ENCODE data around the gene GET4.

The GET4 gene

DNA sequence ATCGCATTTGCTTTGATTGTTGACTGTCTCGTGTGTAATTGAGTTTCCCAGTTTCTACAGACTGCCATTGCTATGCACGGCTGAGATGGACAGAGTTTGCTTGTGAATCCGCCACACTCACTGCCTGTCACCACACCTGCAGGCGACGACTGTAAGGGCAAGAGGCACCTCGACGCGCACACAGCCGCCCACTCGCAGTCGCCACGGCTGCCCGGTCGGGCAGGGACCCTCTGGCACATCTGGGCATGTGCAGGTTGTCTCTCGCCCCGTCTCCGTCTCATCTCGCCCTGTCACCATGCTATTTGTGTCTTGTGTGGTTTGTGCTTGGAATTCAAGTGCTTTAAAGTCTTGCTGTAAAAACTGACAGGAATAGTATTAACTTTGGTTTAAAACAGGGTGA, 26.6 kb upstream of the GET4 start:
- H3K9ac ChIP-seq (ENCODE audit: low read length), result no peak overlapping the region
- no peak overlapping the region for H3K27ac ChIP-seq (ENCODE audit: low read depth, low read length)
- H3K27me3 ChIP-seq (ENCODE audit: control insufficient read depth, insufficient read depth, low read length), result no peaks in the 10 kb centered on the region
- H3K4me1 ChIP-seq (ENCODE audit: control insufficient read depth, insufficient read depth, low read length), result no peaks in the 10 kb centered on the region
- H3K4me3 ChIP-seq (ENCODE audit: low read length), result no peak overlapping the region
- peaks cover 39% of the 10 kb centered on the region for H3K36me3 ChIP-seq (ENCODE audit: control insufficient read depth, insufficient read depth, low read length)

DNA sequence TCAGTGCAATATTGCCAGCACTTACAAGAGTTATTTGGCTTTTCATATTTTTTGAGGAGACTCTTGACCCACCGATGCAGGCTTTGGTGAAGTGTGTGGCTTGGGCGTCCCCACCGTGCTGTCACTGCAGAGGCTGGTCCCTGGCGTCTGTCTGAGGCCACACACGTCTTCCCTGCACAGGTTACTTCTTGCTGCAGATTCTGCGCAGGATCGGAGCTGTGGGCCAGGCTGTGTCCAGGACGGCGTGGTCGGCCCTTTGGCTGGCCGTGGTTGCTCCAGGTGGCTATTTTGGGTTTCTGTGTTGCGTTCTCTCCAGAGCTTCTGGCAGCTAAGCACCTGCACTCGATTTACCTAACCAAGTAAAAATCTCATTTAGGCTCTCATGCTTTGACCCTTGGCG, 25.1 kb upstream of the GET4 start:
- no peak overlapping the region for H3K4me3 ChIP-seq (ENCODE audit: low read length)
- H3K27ac ChIP-seq (ENCODE audit: low read depth, low read length), result no peak overlapping the region
- no peaks in the 10 kb centered on the region for H3K4me1 ChIP-seq (ENCODE audit: control insufficient read depth, insufficient read depth, low read length)
- no peaks in the 10 kb centered on the region for H3K27me3 ChIP-seq (ENCODE audit: control insufficient read depth, insufficient read depth, low read length)
- H3K9ac ChIP-seq (ENCODE audit: low read length), result no peak overlapping the region
- H3K36me3 ChIP-seq (ENCODE audit: control insufficient read depth, insufficient read depth, low read length), result peaks cover 38% of the 10 kb centered on the region

GRCh38 chr7:853366-854117, 22.8 kb upstream of the GET4 start:
- Histone ChIP-seq H3K27me3 (ENCODE audit: control insufficient read depth, insufficient read depth, low read length) (no peaks in the 10 kb centered on the region), H3K36me3 (ENCODE audit: control insufficient read depth, insufficient read depth, low read length) (peaks cover 54% of the 10 kb centered on the region), H3K4me1 (ENCODE audit: control insufficient read depth, insufficient read depth, low read length) (no peaks in the 10 kb centered on the region), H3K9ac (ENCODE audit: low read length) (no peak overlapping the region), H3K27ac (ENCODE audit: low read depth, low read length) (no peak overlapping the region), H3K4me3 (ENCODE audit: low read length) (no peak overlapping the region)

DNA sequence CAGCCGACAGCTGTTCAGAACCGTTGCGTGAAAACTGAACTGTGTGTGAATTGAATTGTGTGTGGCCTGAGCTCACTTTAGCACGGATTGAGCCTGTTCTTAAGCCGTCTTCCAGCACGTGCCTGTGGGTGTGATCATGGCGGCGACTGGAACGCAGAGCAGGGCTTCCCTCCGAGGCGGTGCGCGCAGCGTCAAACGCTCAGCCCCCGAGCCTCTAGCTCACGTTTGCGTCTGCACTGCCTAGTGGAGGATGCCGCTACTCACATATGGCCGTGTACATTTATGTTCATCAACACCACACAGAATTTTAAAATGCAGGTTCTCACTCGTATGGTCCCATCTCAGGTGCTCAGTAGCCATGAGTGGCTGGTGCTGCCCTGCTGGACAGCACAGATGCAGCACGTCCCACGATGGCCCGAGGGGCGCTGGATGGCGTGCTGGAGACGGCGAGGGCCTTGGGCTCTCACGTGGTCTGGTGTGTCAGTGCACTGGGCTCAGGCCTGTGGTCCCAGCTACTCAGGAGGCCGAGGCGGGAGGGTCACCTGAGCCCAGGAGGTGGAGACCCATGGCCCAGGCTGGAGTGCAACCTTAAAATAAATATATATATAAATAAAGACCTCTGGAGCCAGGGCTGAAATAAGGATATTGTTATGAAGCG, 22.1 kb upstream of the GET4 start:
- no peak overlapping the region for H3K27ac ChIP-seq (ENCODE audit: low read depth, low read length)
- H3K9ac ChIP-seq (ENCODE audit: low read length), result no peak overlapping the region
- H3K27me3 ChIP-seq (ENCODE audit: control insufficient read depth, insufficient read depth, low read length), result no peaks in the 10 kb centered on the region
- H3K4me3 ChIP-seq (ENCODE audit: low read length), result no peak overlapping the region
- peaks cover 55% of the 10 kb centered on the region for H3K36me3 ChIP-seq (ENCODE audit: control insufficient read depth, insufficient read depth, low read length)
- no peaks in the 10 kb centered on the region for H3K4me1 ChIP-seq (ENCODE audit: control insufficient read depth, insufficient read depth, low read length)

GRCh38 chr7:855686-856369, 20.5 kb upstream of the GET4 start:
- Histone ChIP-seq H3K4me3 (ENCODE audit: low read length) (no peak overlapping the region), H3K27me3 (ENCODE audit: control insufficient read depth, insufficient read depth, low read length) (no peaks in the 10 kb centered on the region), H3K36me3 (ENCODE audit: control insufficient read depth, insufficient read depth, low read length) (peaks cover 63% of the 10 kb centered on the region), H3K4me1 (ENCODE audit: control insufficient read depth, insufficient read depth, low read length) (no peaks in the 10 kb centered on the region), H3K9ac (ENCODE audit: low read length) (no peak overlapping the region), H3K27ac (ENCODE audit: low read depth, low read length) (no peak overlapping the region)

- H3K4me1 ChIP-seq (ENCODE audit: control insufficient read depth, insufficient read depth, low read length), result no peaks in the 10 kb centered on the region
- H3K27me3 ChIP-seq (ENCODE audit: control insufficient read depth, insufficient read depth, low read length), result no peaks in the 10 kb centered on the region
- no peak overlapping the region for H3K9ac ChIP-seq (ENCODE audit: low read length)
- H3K27ac ChIP-seq (ENCODE audit: low read depth, low read length), result no peak overlapping the region
- H3K4me3 ChIP-seq (ENCODE audit: low read length), result no peak overlapping the region
- peaks cover 67% of the 10 kb centered on the region for H3K36me3 ChIP-seq (ENCODE audit: control insufficient read depth, insufficient read depth, low read length)
Observed at GRCh38 chr7:856444-857095, 19.8 kb upstream of the GET4 start.

DNA sequence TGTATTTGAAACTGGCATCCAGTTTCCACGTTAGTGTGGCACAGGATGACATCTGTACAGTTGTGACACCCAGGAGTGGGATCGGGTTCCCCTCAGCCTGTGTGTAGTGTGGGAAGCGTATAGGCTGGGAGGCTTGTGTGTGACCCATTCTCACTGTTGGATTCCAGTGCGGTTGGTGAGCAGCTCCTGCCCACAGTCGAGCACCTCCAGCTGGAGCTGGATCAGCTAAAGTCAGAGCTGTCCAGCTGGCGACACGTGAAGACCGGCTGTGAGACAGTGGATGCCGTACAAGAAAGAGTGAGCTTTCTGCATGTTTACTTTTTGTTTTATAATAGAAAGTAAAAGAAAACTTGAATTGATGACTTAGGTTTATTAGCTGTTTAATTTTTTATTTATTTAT, 18.7 kb upstream of the GET4 start:
- Histone ChIP-seq H3K36me3 (ENCODE audit: control insufficient read depth, insufficient read depth, low read length) (peaks cover 66% of the 10 kb centered on the region), H3K4me1 (ENCODE audit: control insufficient read depth, insufficient read depth, low read length) (no peaks in the 10 kb centered on the region), H3K4me3 (ENCODE audit: low read length) (no peak overlapping the region), H3K27me3 (ENCODE audit: control insufficient read depth, insufficient read depth, low read length) (no peaks in the 10 kb centered on the region), H3K27ac (ENCODE audit: low read depth, low read length) (no peak overlapping the region), H3K9ac (ENCODE audit: low read length) (no peak overlapping the region)

GRCh38 chr7:859359-860030, 16.9 kb upstream of the GET4 start:
- peaks cover 54% of the 10 kb centered on the region for H3K36me3 ChIP-seq (ENCODE audit: control insufficient read depth, insufficient read depth, low read length)

GRCh38 chr7:860149-860548, 16.2 kb upstream of the GET4 start:
- Histone ChIP-seq H3K4me3 (ENCODE audit: low read length) (no peak overlapping the region), H3K27ac (ENCODE audit: low read depth, low read length) (no peak overlapping the region), H3K36me3 (ENCODE audit: control insufficient read depth, insufficient read depth, low read length) (peaks cover 50% of the 10 kb centered on the region), H3K9ac (ENCODE audit: low read length) (no peak overlapping the region), H3K27me3 (ENCODE audit: control insufficient read depth, insufficient read depth, low read length) (no peaks in the 10 kb centered on the region), H3K4me1 (ENCODE audit: control insufficient read depth, insufficient read depth, low read length) (no peaks in the 10 kb centered on the region)

More at GRCh38 chr7:859359-860030, 16.9 kb upstream of the GET4 start:
- Histone ChIP-seq H3K27me3 (ENCODE audit: control insufficient read depth, insufficient read depth, low read length) (no peaks in the 10 kb centered on the region), H3K4me1 (ENCODE audit: control insufficient read depth, insufficient read depth, low read length) (no peaks in the 10 kb centered on the region), H3K4me3 (ENCODE audit: low read length) (no peak overlapping the region), H3K9ac (ENCODE audit: low read length) (no peak overlapping the region), H3K27ac (ENCODE audit: low read depth, low read length) (no peak overlapping the region)

DNA sequence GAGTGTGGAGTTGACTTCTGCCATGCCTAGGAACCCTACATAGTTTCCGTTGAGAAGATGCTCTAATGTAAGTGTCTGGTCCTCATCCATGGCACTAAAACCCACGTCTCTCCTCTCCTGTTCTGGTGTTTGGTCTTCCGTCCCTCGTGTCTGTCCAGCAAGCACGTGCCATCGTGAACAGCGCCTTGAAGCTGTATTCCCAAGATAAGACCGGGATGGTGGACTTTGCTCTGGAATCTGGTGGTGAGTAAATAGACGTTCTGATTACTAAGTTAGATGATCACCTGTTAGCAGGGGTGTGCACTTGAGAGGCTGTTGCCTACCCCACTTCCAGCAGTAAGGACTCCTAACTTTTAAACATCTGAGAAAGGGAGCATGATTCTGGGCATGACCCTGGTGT, 15.1 kb upstream of the GET4 start:
- no peaks in the 10 kb centered on the region for H3K4me1 ChIP-seq (ENCODE audit: control insufficient read depth, insufficient read depth, low read length)
- no peak overlapping the region for H3K4me3 ChIP-seq (ENCODE audit: low read length)
- no peaks in the 10 kb centered on the region for H3K27me3 ChIP-seq (ENCODE audit: control insufficient read depth, insufficient read depth, low read length)
- H3K36me3 ChIP-seq (ENCODE audit: control insufficient read depth, insufficient read depth, low read length), result peaks cover 53% of the 10 kb centered on the region
- H3K27ac ChIP-seq (ENCODE audit: low read depth, low read length), result no peak overlapping the region
- no peak overlapping the region for H3K9ac ChIP-seq (ENCODE audit: low read length)

DNA sequence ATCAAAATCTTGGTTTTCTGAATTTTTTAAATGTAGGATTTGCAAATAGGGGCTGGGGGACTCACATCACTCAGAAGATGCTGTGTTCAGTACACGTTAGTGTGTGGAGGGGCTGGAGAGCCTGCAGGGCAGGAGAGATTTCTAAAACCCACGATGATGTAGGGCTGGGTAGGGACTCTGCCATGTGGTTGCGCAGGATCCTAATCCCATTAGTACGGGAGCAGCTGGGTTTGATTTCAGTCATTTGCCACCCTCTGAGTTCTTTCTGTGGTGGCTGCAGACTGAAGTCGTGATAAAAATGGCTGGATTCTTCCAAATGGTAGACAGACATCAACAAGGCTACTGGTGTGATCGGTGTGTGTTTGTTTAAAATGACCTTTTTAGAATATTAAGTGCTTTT, 14.2 kb upstream of the GET4 start:
- peaks cover 5% of the 10 kb centered on the region for H3K4me1 ChIP-seq (ENCODE audit: control insufficient read depth, insufficient read depth, low read length)
- no peak overlapping the region for H3K27ac ChIP-seq (ENCODE audit: low read depth, low read length)
- H3K9ac ChIP-seq (ENCODE audit: low read length), result no peak overlapping the region
- no peaks in the 10 kb centered on the region for H3K27me3 ChIP-seq (ENCODE audit: control insufficient read depth, insufficient read depth, low read length)
- peaks cover 46% of the 10 kb centered on the region for H3K36me3 ChIP-seq (ENCODE audit: control insufficient read depth, insufficient read depth, low read length)
- no peak overlapping the region for H3K4me3 ChIP-seq (ENCODE audit: low read length)

DNA sequence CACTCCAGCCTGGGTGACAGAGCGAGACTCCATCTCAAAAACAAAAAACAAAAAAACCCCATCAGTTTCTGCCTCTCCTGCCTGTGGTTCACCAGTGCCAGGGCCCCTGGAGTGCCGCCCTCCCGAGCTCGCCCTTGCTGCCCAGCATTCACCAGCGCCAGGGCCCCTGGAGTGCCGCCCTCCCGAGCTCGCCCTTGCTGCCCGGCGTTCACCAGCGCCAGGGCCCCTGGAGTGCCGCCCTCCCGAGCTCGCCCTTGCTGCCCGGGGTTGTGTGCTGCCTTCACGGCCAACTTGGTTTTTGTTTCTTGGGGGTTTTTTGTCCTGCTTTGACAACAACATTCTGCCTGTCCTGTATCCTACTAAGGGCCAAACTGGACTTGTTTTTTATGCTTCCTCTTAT, 13.2 kb upstream of the GET4 start:
- H3K4me3 ChIP-seq (ENCODE audit: low read length), result no peak overlapping the region
- peaks cover 14% of the 10 kb centered on the region for H3K4me1 ChIP-seq (ENCODE audit: control insufficient read depth, insufficient read depth, low read length)
- H3K27ac ChIP-seq (ENCODE audit: low read depth, low read length), result no peak overlapping the region
- H3K9ac ChIP-seq (ENCODE audit: low read length), result no peak overlapping the region
- peaks cover 40% of the 10 kb centered on the region for H3K36me3 ChIP-seq (ENCODE audit: control insufficient read depth, insufficient read depth, low read length)
- no peaks in the 10 kb centered on the region for H3K27me3 ChIP-seq (ENCODE audit: control insufficient read depth, insufficient read depth, low read length)
